H9 (cell line): ENCODE measurements around the gene GOT1. TPM values are rescaled to one million over a fixed set of nuclear protein-coding genes. Genes with fewer than 3 reads are reported as not detected.

Source experiments
- DNase-seq: peaks from one replicate; pipeline ENCODE4 v3.0.0-alpha.2; 2017
- H2AFZ ChIP-seq: one replicate; pipeline ENCODE4 v1.6.1; 2013; ENCODE audit warnings: mild to moderate bottlenecking, low read length, control low read depth, moderate library complexity
- H2AK5ac ChIP-seq: 2 replicates; pipeline ENCODE4 v1.6.1; 2013; ENCODE audit warnings: low read length, control low read depth, mixed read lengths; ENCODE audit not compliant: insufficient read length
- H2BK120ac ChIP-seq: one replicate; pipeline ENCODE4 v1.6.1; 2013; ENCODE audit warnings: low read depth, mild to moderate bottlenecking, low read length, control low read depth, inconsistent platforms; ENCODE audit not compliant: poor library complexity, severe bottlenecking
- H2BK12ac ChIP-seq: 2 replicates; pipeline ENCODE4 v1.6.1; 2013; ENCODE audit warnings: low read length, control low read depth, mixed read lengths, low read depth; ENCODE audit not compliant: insufficient read length
- H2BK15ac ChIP-seq: 2 replicates; pipeline ENCODE4 v1.6.1; 2013; ENCODE audit warnings: low read depth, low read length, control low read depth
- H2BK20ac ChIP-seq: one replicate; pipeline ENCODE4 v1.6.1; 2013; ENCODE audit warnings: low read depth, mild to moderate bottlenecking, low read length, control low read depth, inconsistent platforms; ENCODE audit not compliant: poor library complexity, severe bottlenecking
- H2BK5ac ChIP-seq: 2 replicates; pipeline ENCODE4 v1.6.1; 2013; ENCODE audit warnings: low read length, control low read depth, mixed read lengths; ENCODE audit not compliant: insufficient read length
- H3K14ac ChIP-seq: 2 replicates; pipeline ENCODE4 v1.6.1; 2013; ENCODE audit warnings: low read length, control low read depth; ENCODE audit not compliant: insufficient read depth
- H3K18ac ChIP-seq: 2 replicates; pipeline ENCODE4 v1.6.1; 2013; ENCODE audit warnings: low read depth, mild to moderate bottlenecking, mixed read lengths, low read length, control low read depth; ENCODE audit not compliant: insufficient read length
- H3K23ac ChIP-seq: 2 replicates; pipeline ENCODE4 v1.6.1; 2013; ENCODE audit warnings: low read length, control low read depth, mixed read lengths, low read depth; ENCODE audit not compliant: insufficient read length
- H3K23me2 ChIP-seq: 2 replicates; pipeline ENCODE4 v1.6.1; 2013; ENCODE audit warnings: low read depth, mild to moderate bottlenecking, mixed read lengths, low read length, control low read depth; ENCODE audit not compliant: insufficient read length, poor library complexity, severe bottlenecking
- H3K27ac ChIP-seq: 2 replicates; pipeline ENCODE4 v1.5.1; 2013; ENCODE audit warnings: low read length, control low read depth, mixed read lengths, low read depth; ENCODE audit not compliant: insufficient read length
- H3K27me3 ChIP-seq: 2 replicates; pipeline ENCODE4 v1.6.1; 2013; ENCODE audit warnings: low read length, control low read depth, inconsistent platforms; ENCODE audit not compliant: insufficient read depth
- H3K4ac ChIP-seq: 2 replicates; pipeline ENCODE4 v1.6.1; 2013; ENCODE audit warnings: low read depth, mild to moderate bottlenecking, control low read depth, inconsistent platforms, low read length, moderate library complexity
- H3K4me1 ChIP-seq: 2 replicates; pipeline ENCODE4 v1.6.1; 2013; ENCODE audit warnings: low read length, control low read depth, inconsistent platforms; ENCODE audit not compliant: insufficient read depth
- H3K4me2 ChIP-seq: 2 replicates; pipeline ENCODE4 v1.6.1; 2013; ENCODE audit warnings: low read length, control low read depth, mixed read lengths; ENCODE audit not compliant: insufficient read length, insufficient read depth
- H3K56ac ChIP-seq: 2 replicates; pipeline ENCODE4 v1.6.1; 2013; ENCODE audit warnings: low read depth, mild to moderate bottlenecking, mixed read lengths, low read length, control low read depth; ENCODE audit not compliant: insufficient read length
- H3K79me1 ChIP-seq: 2 replicates; pipeline ENCODE4 v1.6.1; 2013; ENCODE audit warnings: low read depth, mild to moderate bottlenecking, moderate library complexity, low read length, control low read depth, inconsistent platforms; ENCODE audit not compliant: insufficient read depth, poor library complexity, severe bottlenecking
- H3K79me2 ChIP-seq: 2 replicates; pipeline ENCODE4 v1.6.1; 2013; ENCODE audit warnings: low read length, control low read depth, inconsistent platforms; ENCODE audit not compliant: insufficient read depth
- H3K9ac ChIP-seq: 2 replicates; pipeline ENCODE4 v1.6.1; 2013; ENCODE audit warnings: low read length, control low read depth, mixed read lengths; ENCODE audit not compliant: insufficient read length; ENCODE audit errors: extremely low read depth
- H3K9me3 ChIP-seq: one replicate; pipeline ENCODE4 v1.6.1; 2013; ENCODE audit warnings: low read depth, low read length, inconsistent platforms; ENCODE audit not compliant: control insufficient read depth
- H3T11ph ChIP-seq: one replicate; pipeline ENCODE4 v1.6.1; 2013; ENCODE audit warnings: mild to moderate bottlenecking, low read length, control low read depth, inconsistent platforms
- H4K20me1 ChIP-seq: one replicate; pipeline ENCODE4 v1.6.1; 2013; ENCODE audit not compliant: control insufficient read depth, insufficient read length, insufficient read depth
- H4K5ac ChIP-seq: 2 replicates; pipeline ENCODE4 v1.6.1; 2013; ENCODE audit warnings: low read depth, mild to moderate bottlenecking, mixed read lengths, low read length, control low read depth; ENCODE audit not compliant: insufficient read length
- H4K8ac ChIP-seq: replicated peaks from 2 replicates; pipeline ENCODE4 v1.6.1; 2013; ENCODE audit warnings: low read length, control low read depth, mixed read lengths, low read depth; ENCODE audit not compliant: insufficient read length
- H4K91ac ChIP-seq: 2 replicates; pipeline ENCODE4 v1.6.1; 2013; ENCODE audit warnings: low read depth, mild to moderate bottlenecking, moderate library complexity, mixed read lengths, low read length, control low read depth; ENCODE audit not compliant: insufficient read length
- H3K27ac Mint-ChIP-seq, 3 experiments: 2 replicates in 2 of 3; 3 replicates in 1 of 3; pipeline ENCODE4 v1.8.0; 2020 to 2021; ENCODE audit warnings: mixed read lengths in 3 of 3, mild to moderate bottlenecking in 1 of 3, moderate library complexity in 1 of 3
- H3K27me3 Mint-ChIP-seq: 2 replicates; pipeline ENCODE4 v1.8.0; 2021; ENCODE audit warnings: low read depth, mild to moderate bottlenecking, moderate library complexity, mixed read lengths
- H3K36me3 Mint-ChIP-seq, 3 experiments: 2 replicates in 2 of 3; 3 replicates in 1 of 3; pipeline ENCODE4 v1.8.0; 2020 to 2021; ENCODE audit warnings: low read depth in 3 of 3, mixed read lengths in 3 of 3; ENCODE audit not compliant: insufficient read depth in 1 of 3
- H3K4me1 Mint-ChIP-seq, 2 experiments: 2 replicates each; pipeline ENCODE4 v1.8.0; 2020; ENCODE audit warnings: mixed read lengths in 2 of 2
- H3K4me3 Mint-ChIP-seq, 2 experiments: 2 replicates in 1 of 2; 3 replicates in 1 of 2; pipeline ENCODE4 v1.8.0; 2020 to 2021; ENCODE audit warnings: mild to moderate bottlenecking in 2 of 2, mixed read lengths in 2 of 2, moderate library complexity in 1 of 2
- H3K9me3 Mint-ChIP-seq, 2 experiments: 2 replicates in 1 of 2; 3 replicates in 1 of 2; pipeline ENCODE4 v1.8.0; 2020; ENCODE audit warnings: mild to moderate bottlenecking in 2 of 2, mixed read lengths in 2 of 2, moderate library complexity in 1 of 2
- WGBS: extraction: QIAGEN DNeasy Blood & Tissue Kit; methylation state at CpG from one replicate; pipeline ENCODE4 v1.1.7; 2013; ENCODE audit warnings: missing lambda C conversion rate, low lambda C conversion rate, mixed read lengths; ENCODE audit not compliant: insufficient read length; ENCODE audit errors: extremely low coverage; 5-methylcytosine and 5-hydroxymethylcytosine counted together
- total RNA-seq: library from RNA; stranded (reverse); gene quantifications from 2 replicates; pipeline ENCODE4 v1.2.1, GENCODE V29; 2021
- TF ChIP-seq, protein P1 (sequence below): fragments of 200-600 bp; sonication (generic); conservative IDR thresholded peaks from 3 replicates; pipeline ENCODE4 v1.8.0; 2021; ENCODE audit warnings: antibody characterized with exemption, mild to moderate bottlenecking

GOT1 gene
- total RNA-seq, 1 experiment from 2014 or later = 43.3 TPM

DNA sequence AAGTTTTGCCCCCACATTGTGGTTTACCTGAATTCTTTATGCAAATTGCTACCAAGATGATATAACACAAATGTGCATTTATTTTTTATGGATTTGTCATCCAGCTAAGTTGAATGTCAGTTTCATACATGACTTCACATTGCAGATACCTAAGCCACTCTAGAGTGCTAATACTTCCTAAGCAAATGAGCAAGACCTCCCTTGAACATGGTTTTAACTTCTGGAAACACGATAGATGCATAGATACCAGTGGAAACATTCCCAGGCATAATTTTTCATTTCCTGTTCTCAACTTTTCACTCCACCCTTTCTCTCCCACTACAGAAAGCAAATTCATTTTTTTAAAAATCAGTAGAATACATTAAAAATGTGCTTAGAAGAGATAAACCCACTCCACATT lies 20.3 kb downstream of the GOT1 start:
- no peaks in the 10 kb centered on the region for H3K23me2 ChIP-seq
- no CpG with 5 or more reads among the region's 1 CpG for WGBS
- no peak overlapping the region for H3K14ac ChIP-seq
- no peak overlapping the region for H3K56ac ChIP-seq
- no peak overlapping the region for H2BK15ac ChIP-seq
- no peak overlapping the region for H3K4me3 Mint-ChIP-seq
- no peak overlapping the region for H3K18ac ChIP-seq
- H3K4ac ChIP-seq = no peak overlapping the region
- H3K23ac ChIP-seq = no peak overlapping the region
- H3K9ac ChIP-seq = no peak overlapping the region
- no peaks in the 10 kb centered on the region for H3K27me3 ChIP-seq
- H3K79me1 ChIP-seq = no peaks in the 10 kb centered on the region
- H3K27me3 Mint-ChIP-seq = no peaks in the 10 kb centered on the region
- H3K36me3 Mint-ChIP-seq = peaks cover 8 to 29% (median 17%) of the 10 kb centered on the region in 3 experiments; a peak in 6 of 7 replicates
- no peak overlapping the region for H3K4me2 ChIP-seq
- H3K9me3 ChIP-seq = no peaks in the 10 kb centered on the region
- H3K4me1 Mint-ChIP-seq = peaks cover 6% of the 10 kb centered on the region in 2 experiments; a peak in 3 of 4 replicates
- H2BK120ac ChIP-seq = no peak overlapping the region
- no peak overlapping the region for H2AFZ ChIP-seq
- no peak overlapping the region for H2BK5ac ChIP-seq
- no peaks in the 10 kb centered on the region for H3K9me3 Mint-ChIP-seq
- H2BK20ac ChIP-seq = no peak overlapping the region
- no peak overlapping the region for H3K27ac ChIP-seq
- TF ChIP-seq, protein P1, sequence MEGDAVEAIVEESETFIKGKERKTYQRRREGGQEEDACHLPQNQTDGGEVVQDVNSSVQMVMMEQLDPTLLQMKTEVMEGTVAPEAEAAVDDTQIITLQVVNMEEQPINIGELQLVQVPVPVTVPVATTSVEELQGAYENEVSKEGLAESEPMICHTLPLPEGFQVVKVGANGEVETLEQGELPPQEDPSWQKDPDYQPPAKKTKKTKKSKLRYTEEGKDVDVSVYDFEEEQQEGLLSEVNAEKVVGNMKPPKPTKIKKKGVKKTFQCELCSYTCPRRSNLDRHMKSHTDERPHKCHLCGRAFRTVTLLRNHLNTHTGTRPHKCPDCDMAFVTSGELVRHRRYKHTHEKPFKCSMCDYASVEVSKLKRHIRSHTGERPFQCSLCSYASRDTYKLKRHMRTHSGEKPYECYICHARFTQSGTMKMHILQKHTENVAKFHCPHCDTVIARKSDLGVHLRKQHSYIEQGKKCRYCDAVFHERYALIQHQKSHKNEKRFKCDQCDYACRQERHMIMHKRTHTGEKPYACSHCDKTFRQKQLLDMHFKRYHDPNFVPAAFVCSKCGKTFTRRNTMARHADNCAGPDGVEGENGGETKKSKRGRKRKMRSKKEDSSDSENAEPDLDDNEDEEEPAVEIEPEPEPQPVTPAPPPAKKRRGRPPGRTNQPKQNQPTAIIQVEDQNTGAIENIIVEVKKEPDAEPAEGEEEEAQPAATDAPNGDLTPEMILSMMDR = no peak
- H4K5ac ChIP-seq = no peak overlapping the region
- no peak overlapping the region for H3K27ac Mint-ChIP-seq
- no peaks in the 10 kb centered on the region for H3K4me1 ChIP-seq
- DNase-seq = no peak
- H3T11ph ChIP-seq = no peak overlapping the region
- no peak overlapping the region for H4K8ac ChIP-seq
- H4K20me1 ChIP-seq = no peaks in the 10 kb centered on the region
- H3K79me2 ChIP-seq = no peaks in the 10 kb centered on the region
- H4K91ac ChIP-seq = no peak overlapping the region
- no peak overlapping the region for H2BK12ac ChIP-seq
- H2AK5ac ChIP-seq = no peak overlapping the region
